Liver (tissue), 9 donors: ENCODE measurements around the gene ERC1. TPM values are rescaled to one million over a fixed set of nuclear protein-coding genes. Genes with fewer than 3 reads are reported as not detected.

ENCODE experiments used
- DNase-seq: peaks from one replicate; pipeline ENCODE4 v3.0.0-alpha.2; 2017; ENCODE audit warnings: low spot score
- H3K27ac ChIP-seq, 2 donors: one replicate each; pipeline ENCODE4 v1.7.0; 2013; ENCODE audit warnings: inconsistent platforms in 2 of 2, low read length in 2 of 2, control low read depth in 1 of 2, low read depth in 1 of 2, mild to moderate bottlenecking in 1 of 2
- H3K27me3 ChIP-seq, 4 donors: one replicate each; pipeline versions ENCODE4 v1.6.1 to v1.7.0; 2013; ENCODE audit warnings: low read length in 3 of 4, inconsistent platforms in 1 of 4, mild to moderate bottlenecking in 1 of 4, moderate library complexity in 1 of 4; ENCODE audit not compliant: control insufficient read depth in 4 of 4, insufficient read depth in 4 of 4
- H3K36me3 ChIP-seq, 4 donors: one replicate each; pipeline versions ENCODE4 v1.6.1 to v1.7.0; 2013; ENCODE audit warnings: low read length in 3 of 4, mild to moderate bottlenecking in 3 of 4, low read depth in 1 of 4, moderate library complexity in 1 of 4; ENCODE audit not compliant: control insufficient read depth in 4 of 4, insufficient read depth in 3 of 4
- H3K4me1 ChIP-seq, 4 donors: one replicate each; pipeline versions ENCODE4 v1.6.1 to v1.7.0; 2013; ENCODE audit warnings: low read length in 3 of 4, mild to moderate bottlenecking in 3 of 4, moderate library complexity in 1 of 4; ENCODE audit not compliant: control insufficient read depth in 4 of 4, insufficient read depth in 4 of 4
- H3K4me3 ChIP-seq, 3 donors: one replicate each; pipeline versions ENCODE4 v1.6.1 to v1.7.0; 2013; ENCODE audit warnings: low read length in 3 of 3, control low read depth in 1 of 3, low read depth in 1 of 3, mild to moderate bottlenecking in 1 of 3
- H3K9ac ChIP-seq, 2 donors: one replicate each; pipeline ENCODE4 v1.7.0; 2013; ENCODE audit warnings: low read length in 2 of 2, mild to moderate bottlenecking in 2 of 2, moderate library complexity in 2 of 2, control low read depth in 1 of 2, low read depth in 1 of 2
- H3K9me3 ChIP-seq, 4 donors: one replicate each; pipeline versions ENCODE4 v1.6.1 to v1.7.0; 2013; ENCODE audit warnings: low read length in 3 of 4; ENCODE audit not compliant: control insufficient read depth in 4 of 4
- ATF3 ChIP-seq: IDR thresholded peaks from 2 replicates; pipeline ENCODE4 v1.6.1; 2016; ENCODE audit warnings: antibody characterized with exemption
- CTCF ChIP-seq: fragments of 150-350 bp; IDR thresholded peaks from 2 replicates; pipeline ENCODE4 v1.5.1; 2017; ENCODE audit warnings: improper control_type of control experiment, low read depth, low read length; ENCODE audit not compliant: missing input control
- EGR1 ChIP-seq, 2 donors: IDR thresholded peaks; 2 replicates each; pipeline ENCODE4 v1.6.1; 2016 to 2018; ENCODE audit warnings: antibody characterized with exemption in 2 of 2, low read depth in 2 of 2
- FOXA1 ChIP-seq: IDR thresholded peaks from 2 replicates; pipeline ENCODE4 v1.6.1; 2016; ENCODE audit warnings: antibody characterized with exemption
- FOXA2 ChIP-seq: IDR thresholded peaks from 2 replicates; pipeline ENCODE4 v1.6.1; 2016; ENCODE audit warnings: antibody characterized with exemption
- HNF4A ChIP-seq, 2 donors: conservative IDR thresholded peaks; 2 replicates each; pipeline ENCODE4 v1.6.1; 2016; ENCODE audit warnings: antibody characterized with exemption in 2 of 2, mild to moderate bottlenecking in 2 of 2
- HNF4G ChIP-seq: IDR thresholded peaks from 2 replicates; pipeline ENCODE4 v1.6.1; 2016; ENCODE audit warnings: antibody characterized with exemption
- JUND ChIP-seq, 2 donors: IDR thresholded peaks; 2 replicates each; pipeline ENCODE4 v1.6.1; 2016; ENCODE audit warnings: antibody characterized with exemption in 2 of 2
- MAX ChIP-seq: IDR thresholded peaks from 2 replicates; pipeline ENCODE4 v1.6.1; 2016; ENCODE audit warnings: antibody characterized with exemption
- NR2F2 ChIP-seq: IDR thresholded peaks from 2 replicates; pipeline ENCODE4 v1.6.1; 2016; ENCODE audit warnings: antibody characterized with exemption
- RAD21 ChIP-seq, 2 donors: IDR thresholded peaks; 2 replicates each; pipeline ENCODE4 v1.6.1; 2016; ENCODE audit warnings: antibody characterized with exemption in 2 of 2, mild to moderate bottlenecking in 2 of 2
- RXRA ChIP-seq, 2 donors: IDR thresholded peaks; 2 replicates each; pipeline ENCODE4 v1.6.1; 2017 to 2018; ENCODE audit warnings: antibody characterized with exemption in 2 of 2, mild to moderate bottlenecking in 1 of 2
- SP1 ChIP-seq: IDR thresholded peaks from 2 replicates; pipeline ENCODE4 v1.6.1; 2018; ENCODE audit warnings: antibody characterized with exemption, mild to moderate bottlenecking
- TAF1 ChIP-seq: conservative IDR thresholded peaks from 2 replicates; pipeline ENCODE4 v1.6.1; 2016; ENCODE audit warnings: antibody characterized with exemption, mild to moderate bottlenecking
- YY1 ChIP-seq: IDR thresholded peaks from 2 replicates; pipeline ENCODE4 v1.6.1; 2016; ENCODE audit warnings: antibody characterized with exemption, mild to moderate bottlenecking
- ZBTB33 ChIP-seq: IDR thresholded peaks from 2 replicates; pipeline ENCODE4 v1.6.1; 2016; ENCODE audit warnings: antibody characterized with exemption
- WGBS: extraction: QIAGEN DNeasy Blood & Tissue Kit; methylation state at CpG from one replicate; pipeline ENCODE4 v1.1.7; 2013; 5-methylcytosine and 5-hydroxymethylcytosine counted together
- polyA plus RNA-seq, 2 donors: library from polyadenylated mRNA; stranded (reverse) in 1 of 2; unstranded in 1 of 2; fragments of 200-250 nt in 1 of 2; fragments of >200 nt in 1 of 2; fragmentation: Nextera tagmentation in 1 of 2; extraction: Ambion mirVana in 1 of 2; gene quantifications; one replicate each; pipeline versions ENCODE4 v1.2.1 to v1.2.3, GENCODE V29; 2013 to 2015
- total RNA-seq, 2 donors: library from RNA; depleted of rRNA; stranded (reverse); fragments of >200 nt; gene quantifications; one replicate each; pipeline ENCODE4 v1.2.3, GENCODE V29; 2014
- donor health status: healthy.
- donor health status: healthy.
- donor health status: healthy.
- donor health status: healthy.
- donor health status: healthy.

Gene ERC1
- total and polyA plus RNA-seq, 4 donors, result 6.2 to 50.2 (median 10.3) TPM

- TF ChIP-seq EGR1 (IDR thresholded peaks at IDR 0.05; ENCODE audit: low read depth in 2 of 2) (no peak), HNF4A (conservative IDR thresholded peaks at IDR 0.05) (no peak), FOXA1 (no peak), YY1 (no peak), JUND (IDR thresholded peaks at IDR 0.05) (no peak), MAX (no peak), SP1 (no peak), RAD21 (IDR thresholded peaks at IDR 0.05) (no peak), HNF4G (no peak), RXRA (IDR thresholded peaks at IDR 0.05) (no peak), CTCF (no peak)
- H3K4me3 ChIP-seq, result no peak overlapping the region
- no peak for DNase-seq
- no peak overlapping the region for H3K9ac ChIP-seq
- no peaks in the 10 kb centered on the region for H3K36me3 ChIP-seq
- WGBS, result 94% methylated on average over 8 of the region's 8 CpGs
- H3K27ac ChIP-seq, result no peak overlapping the region
- H3K4me1 ChIP-seq, result peaks cover 5 to 31% (median 23%) of the 10 kb centered on the region in 4 donors
- no peaks in the 10 kb centered on the region for H3K9me3 ChIP-seq
- H3K27me3 ChIP-seq, result no peaks in the 10 kb centered on the region
Measured at GRCh38 chr12:1373901-1374735, 383.1 kb downstream of the ERC1 start.

- WGBS, result 42% methylated on average over 6 of the region's 6 CpGs
- Histone ChIP-seq H3K9ac (no peak overlapping the region), H3K4me3 (no peak overlapping the region), H3K9me3 (no peaks in the 10 kb centered on the region), H3K27ac (peak overlapping the region; percentile 26 to 64), H3K36me3 (no peaks in the 10 kb centered on the region), H3K27me3 (no peaks in the 10 kb centered on the region), H3K4me1 (peaks cover 5 to 31% (median 23%) of the 10 kb centered on the region in 4 donors)
- TF ChIP-seq RXRA (IDR thresholded peaks at IDR 0.05), result peak; percentile 55 to 79
- TF ChIP-seq FOXA1, result peak; percentile 17
- TF ChIP-seq NR2F2, result no peak
- no peak for TF ChIP-seq HNF4G
- TF ChIP-seq EGR1 (IDR thresholded peaks at IDR 0.05; ENCODE audit: low read depth in 2 of 2), result no peak
- no peak for TF ChIP-seq YY1
- TF ChIP-seq JUND (IDR thresholded peaks at IDR 0.05), result no peak
- TF ChIP-seq FOXA2, result peak; percentile 72
- peak in 1 of 2 donors; percentile 13 for TF ChIP-seq RAD21 (IDR thresholded peaks at IDR 0.05)
- no peak for TF ChIP-seq CTCF
- no peak for TF ChIP-seq ATF3
- TF ChIP-seq ZBTB33, result peak; percentile 32
- TF ChIP-seq HNF4A (conservative IDR thresholded peaks at IDR 0.05), result peak; percentile 17 to 54
- no peak for TF ChIP-seq TAF1
- no peak for DNase-seq
Measured at GRCh38 chr12:1375323-1375722, 384.3 kb downstream of the ERC1 start.
